ENCODE measurements around the gene SETDB1. TPM values are rescaled to one million over a fixed set of nuclear protein-coding genes. Genes with fewer than 3 reads are reported as not detected.
A peak's percentile ranks its signal among the peaks of the same experiment; 100 is the strongest.

Gene SETDB1
- total RNA-seq, 1 donor from 2014 or later = 47.5 TPM

GRCh38 chr1:150985179-150985825, 59.1 kb downstream of the SETDB1 start:
- no peaks in the 10 kb centered on the region for H3K36me3 ChIP-seq
- no peak for ATAC-seq
- no peak for TF ChIP-seq CTCF (IDR thresholded peaks at IDR 0.05)
- no peaks in the 10 kb centered on the region for H3K9me3 ChIP-seq
- H3K27ac ChIP-seq = no peak overlapping the region
- intact Hi-C loops (cut with DNase I) = no loop called here
- H3K4me3 ChIP-seq = no peak overlapping the region
- H3K4me1 ChIP-seq = peaks cover 18% of the 10 kb centered on the region
- no peaks in the 10 kb centered on the region for H3K27me3 ChIP-seq (ENCODE audit: low read depth)
- DNase-seq = no peak

DNA sequence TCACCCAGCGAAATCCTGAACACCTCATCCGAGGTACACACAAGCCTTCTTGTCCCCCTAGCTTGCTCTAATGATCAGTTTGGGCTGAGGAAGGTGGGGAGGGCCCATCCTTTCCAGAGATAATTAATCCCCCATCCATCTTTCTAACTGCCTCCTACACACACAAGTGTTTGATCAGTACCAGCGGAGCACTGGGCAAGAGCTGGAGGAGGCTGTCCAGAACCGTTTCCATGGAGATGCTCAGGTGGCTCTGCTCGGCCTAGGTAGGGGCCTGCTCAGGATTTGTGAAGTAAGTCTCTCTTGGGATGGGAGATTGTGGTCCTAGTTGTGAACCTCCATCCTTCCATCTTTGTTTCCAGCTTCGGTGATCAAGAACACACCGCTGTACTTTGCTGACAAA, 61.8 kb downstream of the SETDB1 start:
- intact Hi-C loops (cut with DNase I) = no loop called here
- Histone ChIP-seq H3K27ac (no peak overlapping the region), H3K4me3 (no peak overlapping the region), H3K36me3 (no peaks in the 10 kb centered on the region), H3K27me3 (ENCODE audit: low read depth) (no peaks in the 10 kb centered on the region), H3K4me1 (no peaks in the 10 kb centered on the region), H3K9me3 (no peaks in the 10 kb centered on the region)
- no peak for ATAC-seq
- no peak for DNase-seq
- TF ChIP-seq CTCF (IDR thresholded peaks at IDR 0.05) = no peak

GRCh38 chr1:150992626-150993025, 66.5 kb downstream of the SETDB1 start:
- ATAC-seq (no peak), DNase-seq (no peak)
- H3K4me1 ChIP-seq = peaks cover 13% of the 10 kb centered on the region
- intact Hi-C loops (cut with DNase I) = no loop called here
- H3K27me3 ChIP-seq (ENCODE audit: low read depth) = no peaks in the 10 kb centered on the region
- H3K36me3 ChIP-seq = peaks cover 12% of the 10 kb centered on the region
- TF ChIP-seq CTCF (IDR thresholded peaks at IDR 0.05) = no peak
- no peak overlapping the region for H3K27ac ChIP-seq
- no peak overlapping the region for H3K4me3 ChIP-seq
- no peaks in the 10 kb centered on the region for H3K9me3 ChIP-seq

GRCh38 chr1:150994248-150994647, 68.1 kb downstream of the SETDB1 start:
- intact Hi-C loops (cut with DNase I) = no loop called here
- Histone ChIP-seq H3K9me3 (no peaks in the 10 kb centered on the region), H3K27me3 (ENCODE audit: low read depth) (no peaks in the 10 kb centered on the region), H3K4me1 (peaks cover 13% of the 10 kb centered on the region), H3K36me3 (peaks cover 28% of the 10 kb centered on the region), H3K27ac (no peak overlapping the region), H3K4me3 (no peak overlapping the region)
- ATAC-seq = no peak
- no peak for TF ChIP-seq CTCF (IDR thresholded peaks at IDR 0.05)
- DNase-seq = no peak

GRCh38 chr1:150995460-150995859, 69.3 kb downstream of the SETDB1 start:
- ATAC-seq (peak in 1 of 2 donors; percentile 17), DNase-seq (no peak)
- TF ChIP-seq CTCF (IDR thresholded peaks at IDR 0.05) = no peak
- peak overlapping the region; percentile 8 for H3K4me3 ChIP-seq
- intact Hi-C loops (cut with DNase I) = no loop called here
- H3K27me3 ChIP-seq (ENCODE audit: low read depth) = no peaks in the 10 kb centered on the region
- peak overlapping the region; percentile 28 for H3K27ac ChIP-seq
- peaks cover 41% of the 10 kb centered on the region for H3K36me3 ChIP-seq
- no peaks in the 10 kb centered on the region for H3K9me3 ChIP-seq
- H3K4me1 ChIP-seq = peaks cover 13% of the 10 kb centered on the region
